ENCODE results near the gene DHRSX. TPM values are rescaled to one million over a fixed set of nuclear protein-coding genes. Genes with fewer than 3 reads are reported as not detected.
A peak's percentile ranks its signal among the peaks of the same experiment; 100 is the strongest.
"Not testable (repeated sequence)": the region's sequence is repeated elsewhere in the genome, so short reads cannot be mapped to it uniquely, and the experiment has no call there.

The DHRSX gene
- total RNA-seq, 1 donor from 2014 or later = 34.2 TPM

DNA sequence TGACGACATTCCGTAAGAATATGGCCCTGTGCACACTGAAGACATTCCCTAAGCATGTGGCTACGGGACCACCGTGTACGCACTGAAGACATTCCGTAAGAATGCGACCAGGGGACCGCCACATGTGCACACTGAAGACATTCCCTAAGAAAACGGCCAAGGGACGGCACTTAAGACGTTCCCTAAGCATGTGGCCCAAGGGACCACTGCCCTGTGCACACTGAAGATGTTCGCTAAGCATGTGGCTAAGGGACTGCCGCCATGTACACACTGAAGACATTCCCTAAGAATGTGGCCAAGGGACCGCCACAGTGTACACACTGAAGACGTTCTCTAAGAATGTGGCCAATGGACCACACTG lies 21.4 kb downstream of the DHRSX start:
- H3K4me3 Mint-ChIP-seq = no peak overlapping the region
- TF ChIP-seq, protein P1, sequence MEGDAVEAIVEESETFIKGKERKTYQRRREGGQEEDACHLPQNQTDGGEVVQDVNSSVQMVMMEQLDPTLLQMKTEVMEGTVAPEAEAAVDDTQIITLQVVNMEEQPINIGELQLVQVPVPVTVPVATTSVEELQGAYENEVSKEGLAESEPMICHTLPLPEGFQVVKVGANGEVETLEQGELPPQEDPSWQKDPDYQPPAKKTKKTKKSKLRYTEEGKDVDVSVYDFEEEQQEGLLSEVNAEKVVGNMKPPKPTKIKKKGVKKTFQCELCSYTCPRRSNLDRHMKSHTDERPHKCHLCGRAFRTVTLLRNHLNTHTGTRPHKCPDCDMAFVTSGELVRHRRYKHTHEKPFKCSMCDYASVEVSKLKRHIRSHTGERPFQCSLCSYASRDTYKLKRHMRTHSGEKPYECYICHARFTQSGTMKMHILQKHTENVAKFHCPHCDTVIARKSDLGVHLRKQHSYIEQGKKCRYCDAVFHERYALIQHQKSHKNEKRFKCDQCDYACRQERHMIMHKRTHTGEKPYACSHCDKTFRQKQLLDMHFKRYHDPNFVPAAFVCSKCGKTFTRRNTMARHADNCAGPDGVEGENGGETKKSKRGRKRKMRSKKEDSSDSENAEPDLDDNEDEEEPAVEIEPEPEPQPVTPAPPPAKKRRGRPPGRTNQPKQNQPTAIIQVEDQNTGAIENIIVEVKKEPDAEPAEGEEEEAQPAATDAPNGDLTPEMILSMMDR (conservative IDR thresholded peaks at IDR 0.05) = no peak
- peaks cover 13% of the 10 kb centered on the region for H3K36me3 Mint-ChIP-seq
- peaks cover 4% of the 10 kb centered on the region for H3K9me3 Mint-ChIP-seq
- H3K27me3 Mint-ChIP-seq = no peaks in the 10 kb centered on the region
- no peak for DNase-seq (ENCODE audit: extremely low spot score, unreplicated experiment)
- peaks cover 3% of the 10 kb centered on the region for H3K4me1 Mint-ChIP-seq (ENCODE audit: unreplicated experiment)
- no peak overlapping the region for H3K27ac Mint-ChIP-seq

DNA sequence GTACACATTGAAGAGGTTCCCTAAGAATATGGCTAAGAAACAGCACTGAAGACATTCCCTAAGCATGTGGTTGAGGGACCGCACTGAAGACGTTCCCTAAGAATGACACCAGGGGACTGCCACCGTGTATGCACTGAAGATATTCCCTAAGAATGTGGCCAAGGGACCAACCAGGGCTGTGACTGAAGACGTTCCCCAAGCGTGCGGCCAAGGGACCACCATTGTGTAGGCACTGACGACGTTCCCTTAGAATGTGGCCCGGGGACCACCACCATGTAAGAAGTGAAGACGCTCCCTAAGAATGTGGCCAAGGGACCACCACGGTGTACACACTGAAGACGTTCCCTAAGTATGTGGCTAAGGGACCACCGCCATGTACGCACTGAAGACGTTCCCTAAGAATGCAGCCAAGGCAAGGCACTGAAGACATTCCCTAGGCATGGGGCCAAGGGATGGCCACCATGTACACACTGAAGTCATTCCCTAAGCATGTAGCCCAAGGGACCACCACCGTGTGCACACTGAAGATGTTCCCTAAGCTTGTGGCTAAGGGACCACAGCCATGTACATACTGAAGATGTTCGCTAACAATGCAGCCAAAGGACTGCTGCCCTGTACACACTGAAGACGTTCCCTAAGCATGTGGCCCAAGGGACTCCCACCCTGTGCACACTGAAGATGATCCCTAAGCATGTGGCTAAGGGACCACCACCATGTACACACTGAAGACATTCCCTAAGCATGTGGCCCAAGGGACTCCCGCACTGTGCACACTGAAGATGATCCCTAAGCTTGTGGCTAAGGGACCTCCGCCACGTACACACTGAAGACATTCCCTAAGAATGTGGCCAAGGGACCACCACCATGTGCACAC lies 22.0 kb downstream of the DHRSX start:
- H3K36me3 Mint-ChIP-seq = peaks cover 13% of the 10 kb centered on the region
- peaks cover 4% of the 10 kb centered on the region for H3K9me3 Mint-ChIP-seq
- no peak overlapping the region for H3K27ac Mint-ChIP-seq
- TF ChIP-seq, protein P1 (conservative IDR thresholded peaks at IDR 0.05) = no peak
- H3K4me1 Mint-ChIP-seq (ENCODE audit: unreplicated experiment) = no peaks in the 10 kb centered on the region
- no peak overlapping the region for H3K4me3 Mint-ChIP-seq
- no peaks in the 10 kb centered on the region for H3K27me3 Mint-ChIP-seq
- no peak for DNase-seq (ENCODE audit: extremely low spot score, unreplicated experiment)

DNA sequence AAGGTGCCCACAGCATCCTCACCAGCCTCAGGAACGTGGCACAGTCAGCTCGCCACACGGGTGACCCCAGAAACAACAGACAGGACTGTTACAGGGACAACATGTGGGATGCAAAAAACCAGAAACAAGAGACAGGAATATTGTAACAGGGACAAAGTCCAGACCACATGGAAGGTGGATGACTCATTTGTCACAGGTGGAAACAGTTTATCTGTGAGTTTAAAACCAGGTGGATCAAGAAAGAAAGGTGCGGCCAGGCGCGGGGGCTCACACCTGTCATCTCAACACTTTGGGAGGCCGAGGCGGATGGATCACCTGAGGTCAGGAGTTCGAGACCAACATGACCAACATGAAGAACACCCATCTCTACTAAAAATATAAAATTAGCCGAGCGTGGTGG lies 23.5 kb downstream of the DHRSX start:
- peaks cover 13% of the 10 kb centered on the region for H3K36me3 Mint-ChIP-seq
- H3K27me3 Mint-ChIP-seq; H3K4me1 Mint-ChIP-seq (ENCODE audit: unreplicated experiment); H3K4me3 Mint-ChIP-seq; H3K27ac Mint-ChIP-seq; DNase-seq (ENCODE audit: extremely low spot score, unreplicated experiment); H3K9me3 Mint-ChIP-seq: not testable (repeated sequence)

DNA sequence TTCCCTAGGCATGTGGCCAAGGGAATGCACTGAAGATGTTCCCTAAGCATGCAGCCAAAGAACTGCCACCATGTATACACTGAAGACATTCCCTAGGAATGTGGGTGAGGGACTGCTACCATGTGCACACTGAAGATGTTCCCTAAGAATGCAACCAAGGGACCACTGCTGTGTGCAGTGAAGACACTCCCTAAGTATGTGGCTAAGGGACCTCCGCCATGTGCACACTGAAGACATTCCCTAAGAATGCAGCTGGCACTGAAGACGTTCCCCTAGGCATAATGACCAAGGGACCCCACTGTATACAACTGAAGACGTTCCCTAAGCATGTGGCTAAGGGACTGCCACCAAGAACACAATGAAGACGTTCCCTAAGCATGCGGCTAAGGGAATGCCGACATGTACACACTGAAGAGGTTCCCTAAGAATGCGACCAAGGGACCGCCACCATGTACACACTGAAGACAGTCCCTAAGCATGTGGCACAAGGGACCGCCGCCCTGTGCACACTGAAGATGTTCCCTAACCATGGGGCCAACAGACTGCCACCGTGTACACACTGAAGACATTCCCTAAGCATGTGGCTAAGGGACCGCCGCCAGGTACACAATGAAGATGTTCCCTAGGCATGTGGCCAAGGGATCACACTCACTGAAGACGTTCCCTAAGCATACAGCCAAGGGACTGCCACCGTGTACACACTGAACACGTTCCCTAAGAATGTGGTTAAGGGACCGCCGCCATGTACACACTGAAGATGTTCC lies 25.6 kb downstream of the DHRSX start:
- Mint-ChIP-seq H3K27me3 (no peaks in the 10 kb centered on the region), H3K4me3 (no peak overlapping the region), H3K36me3 (peaks cover 12% of the 10 kb centered on the region), H3K4me1 (ENCODE audit: unreplicated experiment) (no peaks in the 10 kb centered on the region), H3K27ac (no peak overlapping the region), H3K9me3 (peaks cover 4% of the 10 kb centered on the region)
- TF ChIP-seq, protein P1 (conservative IDR thresholded peaks at IDR 0.05) = no peak
- no peak for DNase-seq (ENCODE audit: extremely low spot score, unreplicated experiment)

DNA sequence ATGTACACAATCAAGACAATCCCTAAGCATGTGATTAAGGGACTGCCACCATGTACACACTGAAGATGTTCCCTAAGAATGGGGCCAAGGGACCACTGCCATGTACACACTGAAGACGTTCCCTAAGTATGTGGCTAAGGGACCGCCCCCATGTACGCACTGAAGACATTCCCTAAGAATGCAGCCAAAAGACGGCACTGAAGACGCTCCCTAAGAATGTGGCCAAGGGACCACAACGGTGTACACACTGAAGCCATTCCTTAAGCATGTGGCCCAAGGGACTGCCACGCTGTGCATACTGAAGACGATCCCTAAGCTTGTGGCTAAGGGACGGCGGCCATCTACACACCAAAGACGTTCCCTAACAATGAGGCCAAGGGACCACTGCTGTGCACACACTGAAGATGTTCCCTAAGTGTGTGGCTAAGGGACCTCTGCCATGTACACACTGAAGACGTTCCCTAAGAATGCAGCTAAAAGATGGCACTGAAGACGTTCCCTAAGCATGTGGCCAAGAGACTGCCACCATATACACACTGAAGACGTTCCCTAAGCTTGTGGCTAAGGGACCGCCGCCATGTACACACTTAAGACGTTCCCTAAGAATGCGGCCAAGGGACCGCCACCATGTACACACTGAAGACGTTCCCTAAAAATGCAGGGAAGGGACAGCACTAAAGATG lies 26.4 kb downstream of the DHRSX start:
- Mint-ChIP-seq H3K4me3 (no peak overlapping the region), H3K9me3 (peaks cover 9% of the 10 kb centered on the region), H3K27ac (no peak overlapping the region), H3K27me3 (no peaks in the 10 kb centered on the region), H3K36me3 (peaks cover 10% of the 10 kb centered on the region), H3K4me1 (ENCODE audit: unreplicated experiment) (no peaks in the 10 kb centered on the region)
- TF ChIP-seq, protein P1 (conservative IDR thresholded peaks at IDR 0.05) = no peak
- no peak for DNase-seq (ENCODE audit: extremely low spot score, unreplicated experiment)

DNA sequence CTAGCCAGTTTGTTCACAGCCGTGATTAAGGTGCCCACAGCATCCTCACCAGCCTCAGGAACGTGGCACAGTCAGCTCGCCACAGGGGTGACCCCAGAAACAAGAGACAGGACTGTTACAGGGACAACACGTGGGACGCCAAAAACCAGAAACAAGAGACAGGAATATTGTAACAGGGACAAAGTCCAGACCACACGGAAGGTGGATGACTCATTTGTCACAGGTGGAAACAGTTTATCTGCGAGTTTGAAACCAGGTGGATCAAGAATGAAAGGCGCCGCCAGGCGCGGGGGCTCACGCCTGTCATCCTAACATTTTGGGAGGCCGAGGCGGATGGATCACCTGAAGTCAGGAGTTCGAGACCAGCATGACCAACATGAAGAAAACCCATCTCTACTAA lies 27.7 kb downstream of the DHRSX start:
- not testable (repeated sequence) for H3K36me3 Mint-ChIP-seq; H3K4me1 Mint-ChIP-seq (ENCODE audit: unreplicated experiment); DNase-seq (ENCODE audit: extremely low spot score, unreplicated experiment); H3K4me3 Mint-ChIP-seq; H3K27me3 Mint-ChIP-seq; H3K9me3 Mint-ChIP-seq
- H3K27ac Mint-ChIP-seq = peak overlapping the region; percentile 74
